Measurements from ENCODE around the gene KDM8. TPM values are rescaled to one million over a fixed set of nuclear protein-coding genes. Genes with fewer than 3 reads are reported as not detected.

KDM8 gene
- total RNA-seq, 1 experiment from 2014 or later = 5.0 TPM

GRCh38 chr16:27236635-27237218 lies 33.4 kb downstream of the KDM8 start:
- DNase-seq (no peak), ATAC-seq (no peak)
- H3K79me2 ChIP-seq (ENCODE audit: low read length) = no peaks in the 10 kb centered on the region
- intact Hi-C loops (cut with micrococcal nuclease) = loop anchor here (5.0 kb wide), 1 partner anchor 76 kb away; the partner anchor contains the start of gene IL4R
- H3K27me3 ChIP-seq (ENCODE audit: low read length) = no peaks in the 10 kb centered on the region
- no peak overlapping the region for H2AFZ ChIP-seq (ENCODE audit: low read length)
- no peak overlapping the region for H3K27ac ChIP-seq (ENCODE audit: low read length)
- H3F3A ChIP-seq (ENCODE audit: low read length, unreplicated experiment) = no peaks in the 10 kb centered on the region
- ChIA-PET CTCF (interaction anchor here (0.5 to 0.7 kb wide), 2 partner anchors 11 to 124 kb away, joined by 3 to 10 read pairs; no protein-coding TSS in a partner anchor), POLR2A (ENCODE audit: unreplicated experiment) (interaction anchor here (0.6 kb wide), 1 partner anchor 78 kb away, joined by 4 read pairs; no protein-coding TSS in a partner anchor)
- no peak for TF ChIP-seq CTCF (conservative IDR thresholded peaks at IDR 0.05; ENCODE audit: low read depth, low read length)
- H3K4me2 ChIP-seq (ENCODE audit: low read length) = no peak overlapping the region
- peaks cover 15% of the 10 kb centered on the region; the same call in 1 of the 2 replicates for H3K4me1 ChIP-seq (ENCODE audit: insufficient read depth, low read length)
- H3K36me3 ChIP-seq (ENCODE audit: low read depth, low read length) = no peaks in the 10 kb centered on the region
- no peaks in the 10 kb centered on the region for H4K20me1 ChIP-seq (ENCODE audit: low read length)
- H3K9ac ChIP-seq (ENCODE audit: low read length) = no peak overlapping the region
- H3K9me3 ChIP-seq (ENCODE audit: low read length) = no peaks in the 10 kb centered on the region
- no peak overlapping the region for H3K4me3 ChIP-seq (ENCODE audit: low read length)
- H3K9me2 ChIP-seq (replicated peaks; ENCODE audit: low read length) = no peaks in the 10 kb centered on the region
- BruUV-seq (replicated peaks) = no TSS peak

- Histone ChIP-seq H3K9me2 (replicated peaks; ENCODE audit: low read length) (no peaks in the 10 kb centered on the region), H3K4me1 (ENCODE audit: insufficient read depth, low read length) (peaks cover 20% of the 10 kb centered on the region), H3K36me3 (ENCODE audit: low read depth, low read length) (no peaks in the 10 kb centered on the region), H3F3A (ENCODE audit: low read length, unreplicated experiment) (no peaks in the 10 kb centered on the region), H3K79me2 (ENCODE audit: low read length) (peaks cover 3% of the 10 kb centered on the region; the same call in 1 of the 2 replicates), H2AFZ (ENCODE audit: low read length) (no peak overlapping the region), H3K9me3 (ENCODE audit: low read length) (no peaks in the 10 kb centered on the region), H3K27ac (ENCODE audit: low read length) (no peak overlapping the region), H4K20me1 (ENCODE audit: low read length) (no peaks in the 10 kb centered on the region), H3K4me3 (ENCODE audit: low read length) (no peak overlapping the region), H3K4me2 (ENCODE audit: low read length) (no peak overlapping the region), H3K27me3 (ENCODE audit: low read length) (no peaks in the 10 kb centered on the region), H3K9ac (ENCODE audit: low read length) (no peak overlapping the region)
- intact Hi-C loops (cut with micrococcal nuclease) = loop anchor here (5.0 kb wide), 1 partner anchor 75 kb away; the partner anchor contains the start of gene IL4R
- ChIA-PET CTCF (interaction anchor here (0.5 to 0.7 kb wide), 2 partner anchors 12 to 124 kb away, joined by 3 to 10 read pairs; no protein-coding TSS in a partner anchor), POLR2A (ENCODE audit: unreplicated experiment) (interaction anchor here (0.6 kb wide), 1 partner anchor 78 kb away, joined by 4 read pairs; no protein-coding TSS in a partner anchor)
- no peak for DNase-seq
- BruUV-seq (replicated peaks) = no TSS peak
- ATAC-seq = no peak
- TF ChIP-seq CTCF (conservative IDR thresholded peaks at IDR 0.05; ENCODE audit: low read depth, low read length) = no peak
- TF ChIP-seq EZH2 (IDR thresholded peaks at IDR 0.05; ENCODE audit: low read length, unreplicated experiment) = no peak
- no peak for TF ChIP-seq EZH2phosphoT487 (IDR thresholded peaks at IDR 0.05; ENCODE audit: borderline replicate concordance, low read length)
Measured at GRCh38 chr16:27237219-27238015, 34.1 kb downstream of the KDM8 start.
